GM12878 (cell line): ENCODE results near the gene OTOGL. TPM values are rescaled to one million over a fixed set of nuclear protein-coding genes. Genes with fewer than 3 reads are reported as not detected.

ENCODE experiments used
- ATAC-seq: fragments of 200-7000 bp; cut with Tn5 transposase; 3 replicates; pipeline ENCODE4 v1.9.1; 2020; ENCODE audit warnings: mild to moderate bottlenecking, moderate library complexity
- BruUV-seq: library from RNA; stranded (reverse); fragments of 400-500 nt; replicated peaks from 2 replicates; lab custom pipeline; 2021; lab: Mats Ljungman, UMichigan
- CTCF ChIA-PET: fragments of 300-600 bp; sonication (Branson Sonifier 250); formaldehyde crosslinking; extraction: SDS; loops from one replicate; lab custom pipeline; 2021; ENCODE audit warnings: inconsistent platforms; lab: Yijun Ruan, JAX
- POLR2A ChIA-PET: fragments of 350-600 bp; formaldehyde crosslinking; extraction: SDS; loops from one replicate; lab custom pipeline; 2021; ENCODE audit warnings: inconsistent platforms; lab: Charles Lee
- RAD21 ChIA-PET: fragments of 300-600 bp; sonication (Branson Sonifier 250); formaldehyde crosslinking; loops from one replicate; lab custom pipeline; 2023; ENCODE audit warnings: antibody characterized with exemption; ENCODE audit not compliant: unreplicated experiment; lab: Charles Lee
- SMC1A ChIA-PET: fragments of 300-600 bp; sonication (Branson Sonifier 250); formaldehyde crosslinking; loops from one replicate; lab custom pipeline; 2023; ENCODE audit not compliant: unreplicated experiment, uncharacterized antibody; lab: Charles Lee
- DNase-seq: peaks from one replicate; pipeline ENCODE4 v3.0.0-alpha.2; 2011; ENCODE audit warnings: low read depth, low spot score
- FAIRE-seq: peaks from 3 replicates; lab custom pipeline; 2011; peaks lifted over from hg19 to GRCh38; lab: Jason Lieb, UNC
- H2AFZ ChIP-seq: 2 replicates; pipeline ENCODE4 v1.6.0; 2011; ENCODE audit warnings: low read depth, low read length, control low read depth; ENCODE audit not compliant: control insufficient read depth
- H3K27ac ChIP-seq: 2 replicates; pipeline ENCODE4 v1.5.1; 2011; ENCODE audit warnings: control low read depth; ENCODE audit not compliant: control insufficient read depth, insufficient read depth
- H3K27me3 ChIP-seq, 2 experiments: replicated peaks in 1 of 2; 2 replicates each; pipeline versions ENCODE4 v1.6.0 to v1.6.1; 2011; ENCODE audit warnings: low read length in 1 of 2; ENCODE audit not compliant: control insufficient read depth in 2 of 2, insufficient read depth in 2 of 2
- H3K36me3 ChIP-seq, 2 experiments: 2 replicates each; pipeline ENCODE4 v1.5.1; 2011; ENCODE audit warnings: low read length in 1 of 2; ENCODE audit not compliant: control insufficient read depth in 2 of 2, insufficient read depth in 2 of 2
- H3K4me1 ChIP-seq: 2 replicates; pipeline ENCODE4 v1.6.1; 2011; ENCODE audit warnings: mild to moderate bottlenecking, low read length, moderate library complexity, mixed read lengths; ENCODE audit not compliant: control insufficient read depth, insufficient read depth
- H3K4me2 ChIP-seq: 2 replicates; pipeline ENCODE4 v1.6.0; 2011; ENCODE audit warnings: control low read depth; ENCODE audit not compliant: control insufficient read depth, insufficient read depth
- H3K4me3 ChIP-seq: fragments of 200-600 bp; sonication (generic); 2 replicates; pipeline ENCODE4 v1.5.1; 2016
- H3K79me2 ChIP-seq: 2 replicates; pipeline ENCODE4 v1.6.0; 2011; ENCODE audit warnings: low read length; ENCODE audit not compliant: control insufficient read depth, insufficient read depth
- H3K9ac ChIP-seq: 2 replicates; pipeline ENCODE4 v1.8.0; 2011; ENCODE audit warnings: low read length, control low read depth, mixed read lengths; ENCODE audit not compliant: control insufficient read depth, insufficient read depth
- H3K9me3 ChIP-seq: replicated peaks from 3 replicates; pipeline ENCODE4 v1.5.1; 2011; ENCODE audit warnings: mild to moderate bottlenecking, low read length; ENCODE audit not compliant: control insufficient read depth, insufficient read depth
- H4K20me1 ChIP-seq: 2 replicates; pipeline ENCODE4 v1.6.0; 2011; ENCODE audit not compliant: control insufficient read depth, insufficient read depth
- IRF4 ChIP-seq: IDR thresholded peaks from 2 replicates; pipeline ENCODE4 v1.6.1; 2011; ENCODE audit warnings: low read depth, low read length
- SREBF1 ChIP-seq: IDR thresholded peaks from 2 replicates; pipeline ENCODE4 v1.6.1; 2012; ENCODE audit warnings: mild to moderate bottlenecking, low read length
- WGBS: methylation state at CpG from one replicate; pipeline ENCODE4 v1.1.6; 2016; ENCODE audit warnings: low lambda C conversion rate; ENCODE audit not compliant: insufficient replicate concordance, insufficient coverage; ENCODE audit errors: missing lambda C conversion rate; 5-methylcytosine and 5-hydroxymethylcytosine counted together
- in situ Hi-C: fragments of 300-500 bp; cut with MboI; formaldehyde crosslinking; loops from 9 replicates; pipeline ENCODE4 v1.14.3; 2018; ENCODE audit warnings: mixed read lengths
- intact Hi-C: fragments of 100-400 bp; cut with micrococcal nuclease; formaldehyde crosslinking; loops from one replicate; pipeline ENCODE4 v1.14.2; 2022; ENCODE audit not compliant: unreplicated experiment
- polyA plus RNA-seq, 11 experiments: library from polyadenylated mRNA; depleted of rRNA in 4 of 11; unstranded in 6 of 11; stranded (reverse) in 5 of 11; fragments of >200 nt; fragmentation: Nextera tagmentation in 4 of 11; fragmentation: Illumina TruSeq in 1 of 11; extraction: Ambion mirVana in 4 of 11; extraction: Trizol in 1 of 11; gene quantifications; 1 replicate in 1 of 11; 2 replicates in 10 of 11; pipeline versions ENCODE4 v1.2.1 to v1.2.3, GENCODE V29; 2011 to 2016; ENCODE audit warnings: inconsistent platforms in 2 of 11, missing spikeins in 2 of 11, low read depth in 1 of 11
- total RNA-seq, 4 experiments: library from RNA; depleted of rRNA in 3 of 4; stranded (reverse); fragments of >200 nt in 3 of 4; fragmentation: Illumina TruSeq in 1 of 4; extraction: Trizol in 1 of 4; gene quantifications; 2 replicates each; pipeline versions ENCODE4 v1.2.1 to v1.2.3, GENCODE V29; 2013 to 2021
- TF ChIP-seq, protein P1 (sequence below): IDR thresholded peaks from 2 replicates; pipeline ENCODE4 v1.6.1; 2012; ENCODE audit warnings: improper control_type of control experiment, low read depth, low read length; ENCODE audit not compliant: insufficient replicate concordance

OTOGL gene
- total and polyA plus RNA-seq, 10 of the 15 experiments (the other 5 are each of a cell fraction or from before 2014, with no cell fraction given) = 0.04 to 3.7 (median 0.27) TPM

DNA sequence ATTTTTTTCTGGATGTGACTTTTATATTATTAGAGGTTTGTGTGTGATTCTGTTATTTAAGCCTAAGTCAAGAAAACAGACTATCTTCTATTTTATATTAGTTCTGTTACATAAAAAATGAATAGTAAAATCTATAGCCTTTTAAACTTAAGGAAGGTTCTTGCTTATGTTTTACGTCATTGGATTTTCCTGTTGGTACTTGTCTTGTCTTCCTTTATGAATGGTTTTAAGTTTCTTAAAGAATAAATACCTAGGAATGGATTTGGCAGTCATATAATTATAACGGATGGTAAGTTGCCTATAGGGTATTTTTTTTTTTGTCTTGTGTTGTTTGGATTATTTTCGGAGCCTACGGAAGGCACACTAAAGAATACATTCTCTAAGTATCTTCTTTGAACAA lies 182.9 kb downstream of the OTOGL start:
- H2AFZ ChIP-seq = no peak overlapping the region
- RAD21 ChIA-PET = no interaction called here
- in situ Hi-C loops = no loop called here
- no peaks in the 10 kb centered on the region for H3K4me1 ChIP-seq
- H3K9me3 ChIP-seq = peaks cover 2% of the 10 kb centered on the region
- H3K27ac ChIP-seq = no peak overlapping the region
- TF ChIP-seq SREBF1 (no peak), IRF4 (no peak)
- TF ChIP-seq, protein P1, sequence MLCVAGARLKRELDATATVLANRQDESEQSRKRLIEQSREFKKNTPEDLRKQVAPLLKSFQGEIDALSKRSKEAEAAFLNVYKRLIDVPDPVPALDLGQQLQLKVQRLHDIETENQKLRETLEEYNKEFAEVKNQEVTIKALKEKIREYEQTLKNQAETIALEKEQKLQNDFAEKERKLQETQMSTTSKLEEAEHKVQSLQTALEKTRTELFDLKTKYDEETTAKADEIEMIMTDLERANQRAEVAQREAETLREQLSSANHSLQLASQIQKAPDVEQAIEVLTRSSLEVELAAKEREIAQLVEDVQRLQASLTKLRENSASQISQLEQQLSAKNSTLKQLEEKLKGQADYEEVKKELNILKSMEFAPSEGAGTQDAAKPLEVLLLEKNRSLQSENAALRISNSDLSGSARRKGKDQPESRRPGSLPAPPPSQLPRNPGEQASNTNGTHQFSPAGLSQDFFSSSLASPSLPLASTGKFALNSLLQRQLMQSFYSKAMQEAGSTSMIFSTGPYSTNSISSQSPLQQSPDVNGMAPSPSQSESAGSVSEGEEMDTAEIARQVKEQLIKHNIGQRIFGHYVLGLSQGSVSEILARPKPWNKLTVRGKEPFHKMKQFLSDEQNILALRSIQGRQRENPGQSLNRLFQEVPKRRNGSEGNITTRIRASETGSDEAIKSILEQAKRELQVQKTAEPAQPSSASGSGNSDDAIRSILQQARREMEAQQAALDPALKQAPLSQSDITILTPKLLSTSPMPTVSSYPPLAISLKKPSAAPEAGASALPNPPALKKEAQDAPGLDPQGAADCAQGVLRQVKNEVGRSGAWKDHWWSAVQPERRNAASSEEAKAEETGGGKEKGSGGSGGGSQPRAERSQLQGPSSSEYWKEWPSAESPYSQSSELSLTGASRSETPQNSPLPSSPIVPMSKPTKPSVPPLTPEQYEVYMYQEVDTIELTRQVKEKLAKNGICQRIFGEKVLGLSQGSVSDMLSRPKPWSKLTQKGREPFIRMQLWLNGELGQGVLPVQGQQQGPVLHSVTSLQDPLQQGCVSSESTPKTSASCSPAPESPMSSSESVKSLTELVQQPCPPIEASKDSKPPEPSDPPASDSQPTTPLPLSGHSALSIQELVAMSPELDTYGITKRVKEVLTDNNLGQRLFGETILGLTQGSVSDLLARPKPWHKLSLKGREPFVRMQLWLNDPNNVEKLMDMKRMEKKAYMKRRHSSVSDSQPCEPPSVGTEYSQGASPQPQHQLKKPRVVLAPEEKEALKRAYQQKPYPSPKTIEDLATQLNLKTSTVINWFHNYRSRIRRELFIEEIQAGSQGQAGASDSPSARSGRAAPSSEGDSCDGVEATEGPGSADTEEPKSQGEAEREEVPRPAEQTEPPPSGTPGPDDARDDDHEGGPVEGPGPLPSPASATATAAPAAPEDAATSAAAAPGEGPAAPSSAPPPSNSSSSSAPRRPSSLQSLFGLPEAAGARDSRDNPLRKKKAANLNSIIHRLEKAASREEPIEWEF = no peak
- TF ChIP-seq, all 136 proteins: peak for 0
- no peaks in the 10 kb centered on the region for H3K27me3 ChIP-seq
- no peaks in the 10 kb centered on the region for H3K36me3 ChIP-seq
- ATAC-seq (no peak), DNase-seq (no peak), FAIRE-seq (no peak)
- CTCF ChIA-PET = interaction anchor here (0.7 kb wide), 1 partner anchor 268 kb away, joined by 3 read pairs; no protein-coding TSS in a partner anchor
- no peak overlapping the region for H3K9ac ChIP-seq
- no peaks in the 10 kb centered on the region for H4K20me1 ChIP-seq
- 82% methylated on average over 4 of the region's 4 CpGs for WGBS
- H3K79me2 ChIP-seq = no peaks in the 10 kb centered on the region
- no peak overlapping the region for H3K4me2 ChIP-seq
- SMC1A ChIA-PET = no interaction called here
- POLR2A ChIA-PET = no interaction called here
- no peak overlapping the region for H3K4me3 ChIP-seq
- intact Hi-C loops = no loop called here
- no TSS peak for BruUV-seq
